GM18870 (cell line): ENCODE data around the gene TRIP12.
"Not testable (repeated sequence)": the region's sequence is repeated elsewhere in the genome, so short reads cannot be mapped to it uniquely, and the experiment has no call there.

Source experiments
- ATAC-seq: cut with Tn5 transposase; IDR thresholded peaks from one replicate; pipeline ENCODE4 v1.9.1; 2021; ENCODE audit warnings: moderate library complexity; ENCODE audit not compliant: unreplicated experiment

TRIP12 gene

DNA sequence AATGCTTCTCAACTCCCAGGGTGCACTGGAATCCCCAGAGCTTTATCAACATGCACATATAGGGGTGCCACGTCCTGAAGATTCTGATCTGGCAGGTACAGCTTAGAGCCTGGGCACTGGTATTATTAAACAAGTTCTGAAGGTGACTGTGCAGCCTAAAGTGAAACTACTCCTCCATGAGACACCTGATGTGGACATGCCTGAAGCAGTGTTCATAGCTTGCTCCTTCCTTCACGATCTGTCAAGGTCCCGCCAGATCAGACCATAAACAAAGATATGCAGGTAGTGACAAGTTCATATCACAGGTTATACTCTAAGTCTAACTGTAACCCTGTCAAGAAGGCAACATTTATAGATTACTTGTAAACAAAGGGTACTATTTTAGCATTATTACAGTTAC, 142.2 kb downstream of the TRIP12 start:
- no peak for ATAC-seq

DNA sequence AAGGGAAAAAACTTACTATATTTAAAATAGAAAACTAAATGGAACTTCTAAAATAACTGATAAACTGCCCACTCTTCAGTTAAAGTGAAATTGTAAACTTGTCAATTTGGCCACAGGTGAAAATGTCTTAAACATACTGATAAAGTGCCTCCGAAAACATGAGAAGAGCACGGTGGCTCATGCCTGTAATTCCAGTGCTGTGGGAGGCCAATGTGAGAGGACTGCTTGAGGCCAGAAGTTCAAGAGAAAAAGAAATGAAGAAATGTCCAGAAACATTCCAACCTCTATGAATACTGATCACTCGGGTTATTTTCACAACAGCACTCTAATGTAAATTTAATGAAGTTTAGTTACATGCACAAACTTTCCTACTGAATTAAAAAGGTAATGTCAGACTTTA, 144.1 kb downstream of the TRIP12 start:
- ATAC-seq = no peak

DNA sequence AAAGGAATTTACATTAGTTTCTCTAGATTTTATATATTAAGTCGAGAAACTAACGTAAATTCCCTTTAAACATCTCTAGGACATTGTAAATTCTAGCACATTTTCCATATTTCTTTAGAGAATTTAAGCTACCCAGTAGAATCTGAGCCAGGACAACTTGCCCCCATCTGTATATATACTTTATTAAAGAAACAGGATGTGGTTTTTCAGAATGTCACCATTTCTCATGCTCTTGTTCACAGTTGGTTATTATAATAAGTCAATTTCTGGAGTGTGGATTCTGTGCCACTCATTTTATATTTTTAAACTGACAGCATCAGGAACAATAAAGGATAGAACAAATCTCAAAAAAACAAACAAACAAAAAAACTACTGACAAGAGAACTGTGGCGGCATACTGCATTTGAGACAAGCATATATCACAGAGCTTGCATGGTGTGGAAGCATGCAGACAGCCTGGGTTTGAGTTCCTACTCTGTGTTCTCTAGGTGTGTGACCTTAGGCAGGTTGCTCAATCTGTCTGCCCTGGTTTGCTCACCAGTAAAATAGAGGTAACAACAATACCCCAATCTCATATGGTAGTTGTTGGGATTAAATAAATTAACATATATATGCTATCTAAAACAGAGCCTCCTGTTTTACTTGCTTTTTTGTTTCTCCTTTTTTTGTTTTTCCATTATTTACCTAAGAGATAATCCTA, 146.0 kb downstream of the TRIP12 start:
- no peak for ATAC-seq

GRCh38 chr2:229774237-229774636, 147.6 kb downstream of the TRIP12 start:
- no peak for ATAC-seq

- ATAC-seq = no peak
These were observed 153.6 kb downstream of the TRIP12 start for GRCh38 chr2:229768235-229768634.

DNA sequence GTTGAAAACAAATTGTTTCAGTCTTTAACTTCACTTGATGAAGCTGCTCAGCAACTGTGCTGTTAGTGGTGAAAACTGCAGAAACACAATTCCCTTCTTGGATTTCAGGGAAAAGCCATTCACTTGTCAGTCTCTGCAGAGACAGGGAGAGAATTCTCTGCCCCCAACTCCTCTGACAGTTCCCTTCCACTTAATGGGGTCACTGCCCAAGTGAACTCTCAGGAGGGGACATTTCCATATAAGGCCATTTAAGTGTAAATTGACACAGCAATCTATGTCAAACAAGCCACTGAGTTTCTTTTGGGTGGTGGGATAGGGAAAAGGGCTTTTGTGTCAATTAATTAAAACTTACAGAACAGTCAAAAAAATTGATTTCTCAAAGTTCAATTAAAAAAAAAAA, 156.1 kb downstream of the TRIP12 start:
- no peak for ATAC-seq

DNA sequence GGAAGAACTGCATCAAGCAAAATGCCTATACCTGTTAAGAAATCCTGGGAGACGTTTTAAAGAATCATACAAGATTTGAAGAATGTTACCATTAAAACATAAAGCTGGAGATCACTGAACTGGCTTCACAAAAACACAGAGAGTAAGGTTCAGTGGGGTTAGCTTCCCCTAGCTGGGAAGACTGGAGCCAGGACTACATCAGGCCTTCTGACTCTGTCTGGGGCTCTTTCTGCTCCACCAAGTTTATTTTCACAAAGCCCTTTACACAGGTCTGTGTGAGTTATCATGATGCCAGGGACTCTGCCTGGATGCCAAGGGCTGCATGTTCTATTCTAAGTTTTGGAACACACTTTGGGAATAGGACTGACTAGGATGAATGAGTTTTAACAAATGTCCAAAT, 160.1 kb downstream of the TRIP12 start:
- ATAC-seq = no peak

DNA sequence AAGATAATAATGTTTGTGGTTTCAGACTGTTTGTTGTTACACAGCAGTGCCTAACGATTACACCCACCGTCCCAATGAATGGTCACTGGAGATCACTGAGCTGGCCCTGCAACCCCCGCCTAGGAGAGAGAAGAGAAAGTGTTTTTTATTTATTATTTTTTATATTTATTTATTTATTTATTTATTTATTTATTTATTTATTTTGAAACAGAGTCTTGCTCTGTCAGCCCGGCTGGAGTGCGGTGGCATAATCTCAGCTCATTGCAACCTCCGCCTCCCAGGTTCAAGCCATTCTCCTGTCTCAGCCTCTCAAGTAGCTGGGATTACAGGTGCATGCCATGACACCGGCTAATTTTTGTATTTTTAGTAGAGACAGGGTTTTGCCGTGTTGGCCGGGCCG, 164.3 kb downstream of the TRIP12 start:
- ATAC-seq = not testable (repeated sequence)

DNA sequence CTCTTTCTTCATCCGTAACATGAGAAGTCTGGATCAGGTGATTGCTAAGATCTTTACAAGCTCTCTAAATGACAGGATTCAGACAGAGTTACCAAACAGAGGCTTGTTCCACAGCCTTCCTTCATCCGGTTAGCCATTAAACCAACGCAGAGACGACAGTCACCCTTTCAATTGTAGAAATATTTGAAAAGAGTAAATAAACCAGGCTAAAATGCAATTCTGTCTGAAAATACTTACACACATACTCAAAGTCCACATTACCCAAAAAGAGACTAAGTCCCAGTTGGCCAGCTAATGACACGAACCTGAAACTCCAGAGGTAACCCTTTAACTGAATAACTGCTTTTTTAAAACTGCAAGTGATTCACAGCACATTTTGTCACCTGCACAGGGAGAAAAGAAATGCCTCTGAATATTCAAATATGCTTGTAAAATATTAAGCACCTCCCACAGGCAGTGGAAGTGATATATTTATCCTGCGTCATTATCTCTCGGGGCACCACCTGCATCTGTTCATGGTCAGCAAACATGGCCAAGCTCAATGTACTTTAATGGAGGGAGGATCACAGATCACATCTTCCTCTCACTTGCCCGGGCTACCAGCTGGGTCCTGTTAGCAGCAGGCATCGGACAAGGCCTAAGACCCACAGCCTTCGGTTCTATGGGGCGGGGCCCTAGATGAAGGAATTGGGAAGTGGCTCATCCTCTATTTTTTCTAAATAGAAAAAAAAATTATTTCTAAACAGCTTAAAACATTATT, 168.7 kb downstream of the TRIP12 start:
- ATAC-seq = no peak

DNA sequence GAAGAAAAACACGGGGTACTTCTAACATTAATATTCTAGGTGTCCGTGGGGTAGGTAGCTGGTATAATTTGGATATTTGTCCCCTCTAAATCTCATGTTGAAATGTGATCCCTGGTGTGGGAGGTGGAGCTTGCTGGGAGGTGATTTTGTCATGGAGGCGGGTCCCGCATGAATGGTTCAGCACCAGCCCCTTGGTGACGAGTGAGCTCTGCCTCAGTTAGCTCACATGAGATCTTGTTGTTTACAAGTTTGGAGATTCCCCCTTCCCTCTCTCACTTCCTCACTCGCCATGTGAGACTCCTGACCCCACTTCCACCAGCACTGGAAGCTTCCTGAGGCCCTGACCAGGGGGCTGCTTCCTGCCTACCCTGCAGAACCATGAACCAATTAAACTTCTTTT, 172.0 kb downstream of the TRIP12 start:
- no peak for ATAC-seq

GRCh38 chr2:229748950-229749349, 172.9 kb downstream of the TRIP12 start:
- ATAC-seq = no peak

- ATAC-seq = not testable (repeated sequence)
These were observed 179.1 kb downstream of the TRIP12 start for GRCh38 chr2:229742691-229743090.

DNA sequence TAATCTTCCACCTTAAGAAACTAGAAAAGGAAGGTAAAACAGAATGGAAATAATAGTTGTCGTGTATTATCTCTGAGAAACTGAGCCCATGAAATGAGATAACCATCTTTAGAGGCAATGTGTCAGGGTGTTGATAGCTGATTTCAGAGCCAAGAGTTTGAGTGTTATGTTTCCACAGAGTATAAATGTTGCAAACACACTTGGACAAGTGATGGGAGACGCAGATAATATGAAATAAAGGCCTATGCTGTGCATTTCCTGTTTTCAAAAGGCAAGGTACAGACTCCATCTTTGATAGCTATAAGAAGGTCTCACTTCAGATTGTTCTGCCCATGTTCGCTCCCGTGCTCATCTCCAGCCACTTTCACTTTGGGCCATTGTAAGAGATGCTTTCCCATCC, 181.5 kb downstream of the TRIP12 start:
- no peak for ATAC-seq

DNA sequence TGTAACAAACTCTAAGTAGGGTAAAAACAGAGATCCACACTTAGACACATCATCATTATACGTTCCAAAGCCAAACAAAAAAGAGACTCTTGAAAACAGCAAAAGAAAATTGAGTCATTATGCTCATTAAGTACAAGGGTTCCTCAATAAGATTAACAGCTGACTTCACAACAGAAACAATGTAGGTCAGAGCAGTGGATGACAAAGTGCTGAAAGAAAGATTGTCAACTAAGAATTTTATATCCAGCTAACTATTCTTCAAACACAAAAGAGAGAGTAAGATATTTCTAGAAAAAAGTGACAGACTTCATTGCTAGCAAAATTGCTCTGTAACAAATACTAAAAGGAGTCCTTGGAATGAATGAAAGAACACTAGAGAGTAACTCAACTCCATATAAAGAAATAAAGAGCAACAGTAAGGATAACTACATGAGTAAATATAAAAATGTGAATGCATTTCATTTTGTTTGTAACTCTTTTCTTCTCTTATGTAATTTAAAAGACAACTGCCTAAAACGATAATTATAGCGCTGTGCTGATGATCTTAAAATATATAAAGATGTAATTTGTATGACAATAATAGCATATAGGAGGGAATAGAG, 183.7 kb downstream of the TRIP12 start:
- ATAC-seq = no peak

- ATAC-seq = no peak
These were observed 187.4 kb downstream of the TRIP12 start for GRCh38 chr2:229734410-229734809.

DNA sequence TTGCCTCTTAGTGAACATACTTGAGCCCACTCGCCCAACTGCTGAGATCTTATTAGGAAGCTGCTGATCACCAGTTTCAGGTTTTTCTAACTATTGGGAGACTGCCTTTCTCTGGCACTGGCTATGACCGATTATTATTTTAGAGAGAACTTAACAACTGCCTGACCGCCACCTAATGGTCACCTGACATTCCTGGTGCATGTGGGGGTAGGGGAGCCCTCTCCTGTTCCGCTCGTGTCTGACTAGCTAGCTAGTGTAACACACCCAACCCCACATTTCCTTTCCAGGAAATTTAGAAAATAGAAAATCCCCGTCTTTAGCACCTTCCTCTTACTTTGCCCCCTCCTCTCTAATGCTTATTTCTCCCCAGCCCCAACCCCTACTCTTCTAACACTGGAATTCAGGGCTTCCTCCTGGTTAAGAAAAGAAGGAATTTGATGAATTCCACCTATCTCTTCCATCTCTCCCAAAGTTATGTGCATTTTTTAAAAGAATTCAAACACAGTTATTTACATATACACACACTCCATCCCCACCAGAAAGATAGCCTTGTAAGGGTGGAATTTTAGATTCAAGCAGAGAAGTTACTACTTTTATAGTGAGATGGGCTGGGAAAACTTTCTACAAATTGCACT, 188.1 kb downstream of the TRIP12 start:
- no peak for ATAC-seq

DNA sequence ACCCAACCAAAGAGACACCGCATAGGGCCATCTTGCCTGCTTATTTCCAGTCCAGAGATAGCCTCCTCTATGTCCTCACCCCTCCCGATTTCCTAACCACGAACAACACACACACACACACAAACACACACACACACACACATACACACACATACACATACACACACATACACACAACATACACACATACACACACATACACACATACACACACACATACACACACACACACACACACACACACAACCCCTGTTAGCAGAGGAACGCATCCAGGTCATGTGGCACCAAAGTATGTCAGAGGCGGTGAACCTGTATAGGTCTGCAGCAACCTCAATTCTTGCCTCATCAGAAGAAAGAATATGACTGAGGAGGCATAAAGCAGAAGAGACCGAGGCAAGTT, 188.9 kb downstream of the TRIP12 start:
- no peak for ATAC-seq

- no peak for ATAC-seq
These were observed 189.9 kb downstream of the TRIP12 start for GRCh38 chr2:229731916-229732315.

DNA sequence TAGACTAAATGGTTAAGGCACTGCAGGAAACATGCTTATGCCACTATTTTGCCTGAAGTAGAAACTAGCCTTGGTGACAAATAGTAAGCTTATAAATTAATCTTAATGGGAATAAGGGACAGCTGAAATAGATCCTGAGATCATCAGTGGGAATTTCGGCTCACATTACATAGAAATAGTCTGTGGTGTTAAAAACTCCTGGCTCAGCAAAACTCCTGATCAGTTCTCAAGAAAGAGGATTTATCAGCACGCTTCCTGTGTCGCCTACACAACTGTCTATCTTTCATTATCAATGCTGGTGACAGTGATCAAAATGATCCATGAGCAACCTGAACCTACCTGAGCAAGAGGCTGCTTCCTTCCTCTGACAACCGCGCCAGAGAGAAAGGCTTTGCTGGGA, 190.4 kb downstream of the TRIP12 start:
- ATAC-seq = no peak

DNA sequence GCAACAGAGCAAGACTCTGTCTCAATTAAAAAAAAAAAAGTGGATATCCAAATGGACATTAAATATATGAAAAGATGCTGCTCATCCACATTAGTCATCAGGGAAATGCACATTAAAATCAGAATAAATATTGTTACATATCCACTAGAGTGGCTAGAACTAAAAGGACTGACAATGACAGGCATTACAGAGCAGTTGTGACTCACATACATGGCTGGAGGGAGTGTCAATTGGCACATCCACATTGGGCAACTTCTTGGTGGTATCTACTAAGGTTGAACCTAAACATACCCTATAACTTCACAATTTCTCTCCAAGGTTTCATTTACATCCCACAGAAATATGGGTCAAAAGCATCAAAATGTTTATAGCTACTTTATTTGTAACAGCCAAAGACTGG, 193.4 kb downstream of the TRIP12 start:
- ATAC-seq = no peak

DNA sequence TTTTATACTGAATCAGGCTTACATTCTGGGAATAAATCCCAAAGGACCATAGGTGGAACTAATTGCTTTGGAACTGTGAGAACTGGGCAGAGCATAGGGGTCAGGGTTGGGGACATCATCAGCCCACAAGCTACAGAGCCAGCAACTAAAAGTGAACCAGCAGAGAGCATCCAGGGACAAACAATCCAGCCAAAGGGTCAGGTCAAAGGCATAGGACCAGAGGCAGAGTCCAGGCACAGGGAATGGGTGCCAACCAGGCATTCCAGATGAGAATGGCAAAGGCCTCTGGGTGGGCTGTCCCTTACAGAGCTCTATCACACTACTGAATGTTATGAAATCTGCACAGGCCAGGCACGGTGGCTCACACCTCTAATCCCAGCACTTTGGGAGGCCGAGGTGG, 195.2 kb downstream of the TRIP12 start:
- no peak for ATAC-seq
